ENCODE data around the gene ANKRD9.

ANKRD9 gene

GRCh38 chr14:102493585-102493984 lies 16.0 kb downstream of the ANKRD9 start:
- Histone ChIP-seq H3K4me3 (ENCODE audit: low read depth in 1 of 2, low read length in 1 of 2) (no peak overlapping the region), H3K27ac (no peak overlapping the region), H3K9me3 (no peaks in the 10 kb centered on the region), H3K36me3 (peaks cover 94% of the 10 kb centered on the region), H3K27me3 (no peaks in the 10 kb centered on the region), H3K4me1 (ENCODE audit: control insufficient read depth in 1 of 2, insufficient read depth in 1 of 2, low read depth in 1 of 2, low read length in 1 of 2) (no peaks in the 10 kb centered on the region)
- no peak for TF ChIP-seq CTCF (IDR thresholded peaks at IDR 0.05)

- H3K27me3 ChIP-seq, result no peaks in the 10 kb centered on the region
- H3K27ac ChIP-seq, result no peak overlapping the region
- no peaks in the 10 kb centered on the region for H3K9me3 ChIP-seq
- TF ChIP-seq CTCF (IDR thresholded peaks at IDR 0.05), result no peak
- H3K36me3 ChIP-seq, result peaks cover 93% of the 10 kb centered on the region
- H3K4me1 ChIP-seq (ENCODE audit: control insufficient read depth in 1 of 2, insufficient read depth in 1 of 2, low read depth in 1 of 2, low read length in 1 of 2), result no peaks in the 10 kb centered on the region
- H3K4me3 ChIP-seq (ENCODE audit: low read depth in 1 of 2, low read length in 1 of 2), result no peak overlapping the region
Measured at GRCh38 chr14:102493096-102493495, 16.5 kb downstream of the ANKRD9 start.

- Histone ChIP-seq H3K4me3 (ENCODE audit: low read depth in 1 of 2, low read length in 1 of 2) (no peak overlapping the region), H3K4me1 (ENCODE audit: control insufficient read depth in 1 of 2, insufficient read depth in 1 of 2, low read depth in 1 of 2, low read length in 1 of 2) (no peaks in the 10 kb centered on the region), H3K27me3 (no peaks in the 10 kb centered on the region), H3K36me3 (peaks cover 87% of the 10 kb centered on the region), H3K27ac (no peak overlapping the region), H3K9me3 (no peaks in the 10 kb centered on the region)
- TF ChIP-seq CTCF (IDR thresholded peaks at IDR 0.05), result no peak
Measured at GRCh38 chr14:102492531-102492910, 17.1 kb downstream of the ANKRD9 start.

- no peaks in the 10 kb centered on the region for H3K27me3 ChIP-seq
- H3K36me3 ChIP-seq, result peaks cover 83% of the 10 kb centered on the region
- no peaks in the 10 kb centered on the region for H3K9me3 ChIP-seq
- H3K27ac ChIP-seq, result no peak overlapping the region
- no peak for TF ChIP-seq CTCF (IDR thresholded peaks at IDR 0.05)
- H3K4me1 ChIP-seq (ENCODE audit: control insufficient read depth in 1 of 2, insufficient read depth in 1 of 2, low read depth in 1 of 2, low read length in 1 of 2), result no peaks in the 10 kb centered on the region
- H3K4me3 ChIP-seq (ENCODE audit: low read depth in 1 of 2, low read length in 1 of 2), result no peak overlapping the region
Measured at GRCh38 chr14:102491786-102492530, 17.6 kb downstream of the ANKRD9 start.

- H3K27me3 ChIP-seq, result no peaks in the 10 kb centered on the region
- H3K4me1 ChIP-seq (ENCODE audit: control insufficient read depth in 1 of 2, insufficient read depth in 1 of 2, low read depth in 1 of 2, low read length in 1 of 2), result no peaks in the 10 kb centered on the region
- no peak overlapping the region for H3K27ac ChIP-seq
- H3K36me3 ChIP-seq, result peaks cover 83% of the 10 kb centered on the region
- H3K4me3 ChIP-seq (ENCODE audit: low read depth in 1 of 2, low read length in 1 of 2), result no peak overlapping the region
- no peaks in the 10 kb centered on the region for H3K9me3 ChIP-seq
- no peak for TF ChIP-seq CTCF (IDR thresholded peaks at IDR 0.05)
Measured at GRCh38 chr14:102491366-102491765, 18.2 kb downstream of the ANKRD9 start.
